HepG2 (cell line): ENCODE measurements around the gene BFSP1. TPM values are rescaled to one million over a fixed set of nuclear protein-coding genes. Genes with fewer than 3 reads are reported as not detected.

ENCODE experiments used
- ATF7 ChIP-seq, 2 experiments: fragments of 450-650 bp in 1 of 2; sonication (generic) in 1 of 2; formaldehyde crosslinking in 1 of 2; IDR thresholded peaks; 2 replicates each; pipeline versions ENCODE4 v1.4.0 to v1.6.1; 2016 to 2020; ENCODE audit warnings: antibody characterized with exemption in 1 of 2, mild to moderate bottlenecking in 1 of 2, missing genetic modification reagents in 1 of 2
- CENPT ChIP-seq: sonication (generic); formaldehyde crosslinking; IDR thresholded peaks from 2 replicates; pipeline ENCODE4 v1.8.0; 2022; ENCODE audit warnings: low read depth, mild to moderate bottlenecking, moderate library complexity, missing genetic modification reagents
- CHD4 ChIP-seq: fragments of 200-600 bp; sonication (generic); IDR thresholded peaks from 2 replicates; pipeline ENCODE4 v1.7.0; 2017; ENCODE audit warnings: mild to moderate bottlenecking, low read length, borderline replicate concordance
- KDM2A ChIP-seq: sonication (generic); formaldehyde crosslinking; IDR thresholded peaks from 2 replicates; pipeline ENCODE4 v1.4.0; 2020; ENCODE audit warnings: low read depth, missing genetic modification reagents, borderline replicate concordance
- KDM5B ChIP-seq: sonication (generic); formaldehyde crosslinking; IDR thresholded peaks from 2 replicates; pipeline ENCODE4 v1.4.0; 2020; ENCODE audit warnings: missing genetic modification reagents, mild to moderate bottlenecking, borderline replicate concordance
- NFATC3 ChIP-seq: sonication (generic); formaldehyde crosslinking; IDR thresholded peaks from 2 replicates; pipeline ENCODE4 v1.5.1; 2020; ENCODE audit warnings: mild to moderate bottlenecking, missing genetic modification reagents
- NR2F1 ChIP-seq, 2 experiments: fragments of 450-650 bp in 1 of 2; formaldehyde crosslinking in 1 of 2; IDR thresholded peaks; 2 replicates each; pipeline versions ENCODE4 v1.5.0 to v1.6.1; 2016 to 2020; ENCODE audit warnings: mild to moderate bottlenecking in 1 of 2, missing compliant biosample characterization in 1 of 2, missing genetic modification reagents in 1 of 2, moderate library complexity in 1 of 2
- PHF21A ChIP-seq: sonication (generic); formaldehyde crosslinking; IDR thresholded peaks from 2 replicates; pipeline ENCODE4 v1.5.0; 2020; ENCODE audit warnings: mild to moderate bottlenecking, missing genetic modification reagents
- SMAD1 ChIP-seq: sonication (generic); formaldehyde crosslinking; IDR thresholded peaks from 2 replicates; pipeline ENCODE4 v1.4.0; 2020; ENCODE audit warnings: missing genetic modification reagents, low read depth, mild to moderate bottlenecking, borderline replicate concordance
- TSC22D2 ChIP-seq: sonication (generic); formaldehyde crosslinking; IDR thresholded peaks from 2 replicates; pipeline ENCODE4 v1.5.1; 2020; ENCODE audit warnings: missing genetic modification reagents, mild to moderate bottlenecking, borderline replicate concordance
- ZBTB20 ChIP-seq: sonication (generic); formaldehyde crosslinking; IDR thresholded peaks from 2 replicates; pipeline ENCODE4 v1.8.1; 2023; ENCODE audit warnings: missing genetic modification reagents, low read depth, mild to moderate bottlenecking, borderline replicate concordance
- ZFY ChIP-seq: sonication (generic); formaldehyde crosslinking; IDR thresholded peaks from 2 replicates; pipeline ENCODE4 v1.4.0; 2020; ENCODE audit warnings: missing genetic modification reagents
- ZNF232 ChIP-seq: sonication (generic); formaldehyde crosslinking; IDR thresholded peaks from 2 replicates; pipeline ENCODE4 v1.4.0; 2020; ENCODE audit warnings: missing genetic modification reagents, borderline replicate concordance
- ZNF354B ChIP-seq: sonication (generic); formaldehyde crosslinking; IDR thresholded peaks from 2 replicates; pipeline ENCODE4 v1.8.0; 2022; ENCODE audit warnings: mild to moderate bottlenecking, missing genetic modification reagents
- ZNF484 ChIP-seq: sonication (generic); formaldehyde crosslinking; IDR thresholded peaks from 2 replicates; pipeline ENCODE4 v1.5.1; 2020; ENCODE audit warnings: mild to moderate bottlenecking, low read depth, missing genetic modification reagents, borderline replicate concordance
- ZNF556 ChIP-seq: sonication (generic); formaldehyde crosslinking; IDR thresholded peaks from 2 replicates; pipeline ENCODE4 v1.4.0; 2020; ENCODE audit warnings: mild to moderate bottlenecking, missing genetic modification reagents, borderline replicate concordance
- ZNF790 ChIP-seq: sonication (generic); formaldehyde crosslinking; IDR thresholded peaks from 2 replicates; pipeline ENCODE4 v1.8.0; 2022; ENCODE audit warnings: missing genetic modification reagents, mild to moderate bottlenecking, borderline replicate concordance
- ZZZ3 ChIP-seq: sonication (generic); formaldehyde crosslinking; IDR thresholded peaks from 2 replicates; pipeline ENCODE4 v1.4.0; 2020; ENCODE audit warnings: missing genetic modification reagents, mild to moderate bottlenecking, borderline replicate concordance
- polyA plus RNA-seq, 8 experiments: library from polyadenylated mRNA; depleted of rRNA in 3 of 8; stranded (reverse) in 7 of 8; unstranded in 1 of 8; fragments of >200 nt; fragmentation: Illumina TruSeq in 4 of 8; extraction: Trizol in 4 of 8; gene quantifications; 2 replicates each; pipeline versions ENCODE4 v1.2.1 to v1.2.3, GENCODE V29; 2011 to 2016; ENCODE audit warnings: low read depth in 4 of 8, missing spikeins in 1 of 8, mixed read lengths in 1 of 8; ENCODE audit not compliant: insufficient read depth in 1 of 8
- total RNA-seq, 5 experiments: library from RNA; depleted of rRNA; stranded (reverse); fragments of >200 nt; fragmentation: Illumina TruSeq; extraction: Trizol; gene quantifications; 2 replicates each; pipeline ENCODE4 v1.2.3, GENCODE V29; 2016; ENCODE audit warnings: low read depth in 1 of 5
- TF ChIP-seq, protein P1 (sequence below): sonication (generic); formaldehyde crosslinking; IDR thresholded peaks from 2 replicates; pipeline ENCODE4 v1.4.0; 2020; ENCODE audit warnings: missing genetic modification reagents
- TF ChIP-seq, protein P2 (sequence below): sonication (generic); formaldehyde crosslinking; conservative IDR thresholded peaks from 2 replicates; pipeline ENCODE4 v1.4.0; 2020; ENCODE audit warnings: mild to moderate bottlenecking, missing genetic modification reagents, moderate library complexity
- TF ChIP-seq, protein P3 (sequence below): sonication (generic); formaldehyde crosslinking; IDR thresholded peaks from 2 replicates; pipeline ENCODE4 v1.5.1; 2020; ENCODE audit warnings: mild to moderate bottlenecking, moderate library complexity, missing genetic modification reagents

BFSP1 gene
- total and polyA plus RNA-seq, 2 of the 13 experiments (the other 11 are each of a cell fraction or from before 2014, with no cell fraction given), result 0.22 to 0.26 TPM

DNA sequence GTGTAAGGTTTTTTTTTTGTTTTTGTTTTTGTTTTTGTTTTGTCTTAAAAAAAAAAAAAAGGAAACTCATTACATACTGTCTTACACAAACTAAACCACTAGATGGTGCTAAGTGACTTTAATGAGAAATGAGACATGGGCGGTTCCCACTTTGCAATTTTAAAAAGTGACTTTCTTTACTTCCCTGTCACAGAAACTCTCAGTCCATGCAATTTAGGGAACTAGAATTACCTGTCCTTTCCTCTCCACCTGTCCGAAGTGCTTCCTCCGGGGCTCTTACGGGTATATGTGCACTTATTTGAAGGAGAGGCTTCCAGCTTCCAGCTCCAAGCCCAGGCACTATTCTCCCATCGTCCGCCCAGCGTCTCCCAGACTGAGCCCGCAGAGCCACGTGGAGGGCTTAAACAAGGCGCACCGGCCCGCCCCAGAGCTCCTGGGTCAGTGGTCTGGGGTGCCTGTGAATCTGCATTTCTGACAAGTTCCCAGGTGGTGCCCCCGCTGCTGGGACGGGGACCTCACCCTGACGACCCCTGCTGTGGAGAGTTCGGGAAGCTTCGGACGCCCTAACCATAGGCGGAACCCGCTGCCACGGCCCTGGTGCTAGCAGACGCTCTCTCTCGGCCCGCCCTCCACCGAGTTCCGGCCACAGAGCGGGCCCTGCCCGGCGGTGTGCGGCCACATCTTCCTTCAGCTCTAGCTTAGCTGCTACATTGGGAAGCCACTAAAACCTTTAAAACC lies 26.1 kb downstream of the BFSP1 start (continued):
- TF ChIP-seq ZBTB20 (CRISPR knock-in tag) (0 out of 2 replicates have a peak, but pooled peaks have one; percentile 62), NFATC3 (CRISPR knock-in tag) (0 out of 2 replicates have a peak, but pooled peaks have one; percentile 30), ZZZ3 (CRISPR knock-in tag) (no peak), ZNF790 (CRISPR knock-in tag) (no peak), ZFY (CRISPR knock-in tag) (peak; percentile 58), SMAD1 (0 out of 2 replicates have a peak, but pooled peaks have one; percentile 14), ATF7 (IDR thresholded peaks at IDR 0.05) (no peak), ATF7 (CRISPR knock-in tag; IDR thresholded peaks at IDR 0.05) (0 out of 2 replicates have a peak, but pooled peaks have one; percentile 59), KDM5B (peak; percentile 54; the same call in 1 of the 2 replicates), KDM2A (CRISPR knock-in tag) (peak; percentile 24; the same call in 1 of the 2 replicates), PHF21A (CRISPR knock-in tag) (peak; percentile 31; the same call in 1 of the 2 replicates), ZNF232 (CRISPR knock-in tag) (0 out of 2 replicates have a peak, but pooled peaks have one; percentile 44), CENPT (CRISPR knock-in tag) (no peak), TSC22D2 (no peak), ZNF484 (CRISPR knock-in tag) (no peak), ZNF556 (peak; percentile 43; the same call in 1 of the 2 replicates), NR2F1 (CRISPR knock-in tag; IDR thresholded peaks at IDR 0.05) (no peak), ZNF354B (CRISPR knock-in tag) (0 out of 2 replicates have a peak, but pooled peaks have one; percentile 49), CHD4 (no peak)
- TF ChIP-seq, protein P1, sequence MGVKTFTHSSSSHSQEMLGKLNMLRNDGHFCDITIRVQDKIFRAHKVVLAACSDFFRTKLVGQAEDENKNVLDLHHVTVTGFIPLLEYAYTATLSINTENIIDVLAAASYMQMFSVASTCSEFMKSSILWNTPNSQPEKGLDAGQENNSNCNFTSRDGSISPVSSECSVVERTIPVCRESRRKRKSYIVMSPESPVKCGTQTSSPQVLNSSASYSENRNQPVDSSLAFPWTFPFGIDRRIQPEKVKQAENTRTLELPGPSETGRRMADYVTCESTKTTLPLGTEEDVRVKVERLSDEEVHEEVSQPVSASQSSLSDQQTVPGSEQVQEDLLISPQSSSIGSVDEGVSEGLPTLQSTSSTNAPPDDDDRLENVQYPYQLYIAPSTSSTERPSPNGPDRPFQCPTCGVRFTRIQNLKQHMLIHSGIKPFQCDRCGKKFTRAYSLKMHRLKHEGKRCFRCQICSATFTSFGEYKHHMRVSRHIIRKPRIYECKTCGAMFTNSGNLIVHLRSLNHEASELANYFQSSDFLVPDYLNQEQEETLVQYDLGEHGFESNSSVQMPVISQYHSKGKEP, result no peak
- TF ChIP-seq, protein P2, sequence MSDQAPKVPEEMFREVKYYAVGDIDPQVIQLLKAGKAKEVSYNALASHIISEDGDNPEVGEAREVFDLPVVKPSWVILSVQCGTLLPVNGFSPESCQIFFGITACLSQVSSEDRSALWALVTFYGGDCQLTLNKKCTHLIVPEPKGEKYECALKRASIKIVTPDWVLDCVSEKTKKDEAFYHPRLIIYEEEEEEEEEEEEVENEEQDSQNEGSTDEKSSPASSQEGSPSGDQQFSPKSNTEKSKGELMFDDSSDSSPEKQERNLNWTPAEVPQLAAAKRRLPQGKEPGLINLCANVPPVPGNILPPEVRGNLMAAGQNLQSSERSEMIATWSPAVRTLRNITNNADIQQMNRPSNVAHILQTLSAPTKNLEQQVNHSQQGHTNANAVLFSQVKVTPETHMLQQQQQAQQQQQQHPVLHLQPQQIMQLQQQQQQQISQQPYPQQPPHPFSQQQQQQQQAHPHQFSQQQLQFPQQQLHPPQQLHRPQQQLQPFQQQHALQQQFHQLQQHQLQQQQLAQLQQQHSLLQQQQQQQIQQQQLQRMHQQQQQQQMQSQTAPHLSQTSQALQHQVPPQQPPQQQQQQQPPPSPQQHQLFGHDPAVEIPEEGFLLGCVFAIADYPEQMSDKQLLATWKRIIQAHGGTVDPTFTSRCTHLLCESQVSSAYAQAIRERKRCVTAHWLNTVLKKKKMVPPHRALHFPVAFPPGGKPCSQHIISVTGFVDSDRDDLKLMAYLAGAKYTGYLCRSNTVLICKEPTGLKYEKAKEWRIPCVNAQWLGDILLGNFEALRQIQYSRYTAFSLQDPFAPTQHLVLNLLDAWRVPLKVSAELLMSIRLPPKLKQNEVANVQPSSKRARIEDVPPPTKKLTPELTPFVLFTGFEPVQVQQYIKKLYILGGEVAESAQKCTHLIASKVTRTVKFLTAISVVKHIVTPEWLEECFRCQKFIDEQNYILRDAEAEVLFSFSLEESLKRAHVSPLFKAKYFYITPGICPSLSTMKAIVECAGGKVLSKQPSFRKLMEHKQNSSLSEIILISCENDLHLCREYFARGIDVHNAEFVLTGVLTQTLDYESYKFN, result no peak; the same call in 1 of the 2 replicates
- TF ChIP-seq, protein P3, sequence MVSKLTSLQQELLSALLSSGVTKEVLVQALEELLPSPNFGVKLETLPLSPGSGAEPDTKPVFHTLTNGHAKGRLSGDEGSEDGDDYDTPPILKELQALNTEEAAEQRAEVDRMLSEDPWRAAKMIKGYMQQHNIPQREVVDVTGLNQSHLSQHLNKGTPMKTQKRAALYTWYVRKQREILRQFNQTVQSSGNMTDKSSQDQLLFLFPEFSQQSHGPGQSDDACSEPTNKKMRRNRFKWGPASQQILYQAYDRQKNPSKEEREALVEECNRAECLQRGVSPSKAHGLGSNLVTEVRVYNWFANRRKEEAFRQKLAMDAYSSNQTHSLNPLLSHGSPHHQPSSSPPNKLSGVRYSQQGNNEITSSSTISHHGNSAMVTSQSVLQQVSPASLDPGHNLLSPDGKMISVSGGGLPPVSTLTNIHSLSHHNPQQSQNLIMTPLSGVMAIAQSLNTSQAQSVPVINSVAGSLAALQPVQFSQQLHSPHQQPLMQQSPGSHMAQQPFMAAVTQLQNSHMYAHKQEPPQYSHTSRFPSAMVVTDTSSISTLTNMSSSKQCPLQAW (CRISPR knock-in tag), result peak; percentile 84
